ENCODE results near the gene BACH2.

BACH2 gene

DNA sequence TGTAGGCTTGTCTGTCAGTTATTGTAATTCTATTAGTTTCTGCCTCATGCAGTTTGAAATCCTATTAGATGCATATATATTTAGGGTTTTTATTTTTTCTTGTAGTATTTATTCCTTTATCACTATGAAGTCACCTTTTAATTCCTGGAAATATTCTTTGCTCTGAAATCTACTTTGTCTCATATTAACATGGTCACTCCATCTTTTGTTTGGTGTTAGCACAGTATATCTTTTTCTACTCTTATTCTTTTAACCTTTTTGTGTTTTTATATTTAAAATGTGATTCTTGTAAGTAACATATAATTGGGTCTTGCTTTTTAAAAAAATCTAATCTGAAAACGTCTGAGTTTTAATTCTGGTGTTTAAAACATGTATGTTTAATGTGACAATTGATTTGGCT lies 280.8 kb downstream of the BACH2 start:
- DNase-seq, result no peak

DNA sequence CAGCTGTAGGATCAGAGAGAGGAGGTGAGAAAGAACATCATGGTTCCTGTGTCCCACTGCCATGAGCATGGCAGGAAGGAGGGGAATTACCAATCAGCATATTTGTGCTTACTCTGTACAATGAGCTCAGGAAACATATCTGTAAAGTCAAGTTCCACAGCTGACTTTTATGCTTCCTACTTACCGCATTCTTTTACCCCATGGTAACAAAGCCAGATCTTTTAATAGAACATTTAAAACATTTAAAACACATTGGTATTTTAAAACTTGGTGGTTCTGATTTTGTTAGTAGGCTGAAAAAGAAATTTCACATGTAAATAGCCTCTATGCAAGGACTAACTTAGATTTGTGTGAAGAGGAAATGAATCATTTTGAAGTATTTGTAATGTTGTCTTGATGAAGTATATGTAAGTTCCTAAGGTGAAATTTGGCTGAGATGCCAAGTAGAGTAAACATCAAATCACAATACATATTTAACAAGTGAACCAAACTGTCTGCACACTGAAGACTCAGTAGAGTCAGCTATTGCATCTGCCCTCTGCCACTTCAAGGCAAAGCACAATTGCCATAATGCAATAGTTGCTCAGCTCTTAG lies 287.6 kb downstream of the BACH2 start:
- peak; percentile 75 for DNase-seq

DNA sequence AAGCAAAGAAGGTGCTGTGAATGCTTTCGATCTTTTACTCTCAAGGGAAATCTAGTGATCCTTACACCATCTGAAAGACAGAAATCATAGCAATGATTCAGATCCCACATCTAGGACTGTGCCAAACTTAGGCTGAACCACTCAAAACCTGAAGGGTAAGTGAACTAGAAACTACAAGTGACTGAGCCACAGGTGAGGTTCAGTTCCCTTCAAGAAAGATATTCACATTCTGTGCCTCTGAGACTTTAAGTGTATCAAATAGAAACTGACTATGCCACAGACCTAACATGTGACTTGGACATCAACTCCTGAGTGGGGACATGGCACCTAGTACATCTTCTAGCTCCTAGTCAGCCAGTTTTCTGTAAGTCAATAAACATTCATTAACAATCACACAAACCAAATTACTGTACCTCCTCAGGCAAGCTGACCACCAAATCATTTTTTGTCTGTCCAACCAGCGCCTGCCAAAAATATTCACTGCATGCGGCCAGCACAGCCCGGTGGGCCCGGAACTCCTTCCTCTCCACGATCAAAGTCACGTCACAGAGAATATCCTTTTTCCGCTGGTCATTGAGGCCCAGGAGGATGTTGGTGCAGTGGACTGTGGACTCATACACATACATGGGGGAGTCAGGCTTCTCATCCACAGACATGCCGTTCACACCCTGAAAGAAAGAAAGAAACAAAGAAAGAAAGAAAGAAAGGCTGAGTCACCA lies 288.3 kb downstream of the BACH2 start:
- DNase-seq, result peak; percentile 87

DNA sequence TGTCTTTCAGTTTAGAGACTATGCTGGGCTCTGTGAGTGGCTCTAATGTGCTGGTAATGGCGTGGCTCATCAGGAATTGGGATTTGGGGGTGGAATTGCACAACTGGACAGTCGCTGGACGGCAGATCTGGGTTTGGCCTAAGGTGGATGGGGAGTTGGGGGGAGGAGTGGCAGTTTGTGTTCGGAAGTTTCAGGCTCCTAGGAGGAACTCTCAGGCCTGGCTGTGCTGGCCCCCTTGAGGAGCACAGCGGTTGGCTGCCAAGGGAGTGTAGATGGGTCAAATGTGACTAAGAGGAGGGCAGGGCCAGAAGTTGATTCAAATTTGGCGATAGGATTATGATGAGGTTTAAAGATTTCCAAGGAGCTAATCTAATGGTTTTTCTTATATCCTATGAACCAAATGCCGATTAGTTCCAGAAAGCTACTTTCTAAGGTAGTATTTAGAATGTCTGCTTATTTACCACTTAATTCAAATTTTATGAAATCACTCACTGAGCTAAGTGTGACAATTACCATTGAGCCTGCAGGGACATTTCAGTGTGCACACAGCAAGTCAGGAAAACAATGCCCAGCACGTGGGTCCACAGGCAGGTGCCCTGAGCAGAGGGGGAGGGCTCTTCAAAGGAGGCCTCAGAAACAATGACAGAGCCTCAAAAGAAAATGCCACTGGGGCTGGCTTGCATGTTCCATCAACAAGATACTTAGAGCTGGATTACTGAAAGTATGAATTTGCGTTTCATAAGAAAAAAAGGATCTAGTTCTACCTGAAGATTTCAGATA lies 291.4 kb downstream of the BACH2 start:
- DNase-seq, result no peak

DNA sequence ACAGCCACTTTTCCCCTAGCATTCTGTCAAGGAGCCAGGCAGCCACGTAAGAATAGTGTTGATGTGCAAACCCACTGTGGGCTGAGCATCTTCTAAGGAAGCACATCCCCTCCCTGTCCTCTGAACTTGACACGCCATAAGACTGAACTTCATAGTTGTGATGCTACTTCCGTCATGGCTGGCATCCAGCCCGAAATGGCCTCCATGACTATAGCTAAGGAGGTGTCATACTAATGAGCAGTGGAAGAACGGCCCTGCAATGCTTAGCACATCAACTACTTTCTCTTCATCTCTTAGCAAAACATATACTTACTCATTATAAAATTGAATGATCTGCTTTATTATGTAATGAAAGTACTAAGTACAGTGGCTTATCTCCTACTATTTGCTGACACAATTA lies 292.1 kb downstream of the BACH2 start:
- no peak for DNase-seq

DNA sequence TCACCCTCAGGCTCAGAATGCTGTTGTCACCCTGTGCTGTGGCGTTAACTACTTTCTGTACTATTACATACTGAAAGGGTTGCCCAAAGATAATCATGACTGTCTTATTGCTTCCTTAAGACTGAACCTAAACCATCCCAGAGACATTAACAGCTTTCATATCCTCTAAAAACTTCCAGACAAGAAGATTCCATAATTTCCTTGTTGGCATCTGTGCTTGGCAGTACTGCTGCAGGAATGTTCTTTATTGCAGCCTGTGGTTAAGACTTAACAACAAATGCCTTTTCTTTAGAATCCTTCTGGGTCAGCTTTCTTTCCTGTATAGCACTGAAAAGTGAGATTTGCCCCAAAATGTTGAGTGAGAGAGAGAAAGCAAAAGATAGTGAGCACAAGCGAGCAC lies 292.7 kb downstream of the BACH2 start:
- no peak for DNase-seq

DNA sequence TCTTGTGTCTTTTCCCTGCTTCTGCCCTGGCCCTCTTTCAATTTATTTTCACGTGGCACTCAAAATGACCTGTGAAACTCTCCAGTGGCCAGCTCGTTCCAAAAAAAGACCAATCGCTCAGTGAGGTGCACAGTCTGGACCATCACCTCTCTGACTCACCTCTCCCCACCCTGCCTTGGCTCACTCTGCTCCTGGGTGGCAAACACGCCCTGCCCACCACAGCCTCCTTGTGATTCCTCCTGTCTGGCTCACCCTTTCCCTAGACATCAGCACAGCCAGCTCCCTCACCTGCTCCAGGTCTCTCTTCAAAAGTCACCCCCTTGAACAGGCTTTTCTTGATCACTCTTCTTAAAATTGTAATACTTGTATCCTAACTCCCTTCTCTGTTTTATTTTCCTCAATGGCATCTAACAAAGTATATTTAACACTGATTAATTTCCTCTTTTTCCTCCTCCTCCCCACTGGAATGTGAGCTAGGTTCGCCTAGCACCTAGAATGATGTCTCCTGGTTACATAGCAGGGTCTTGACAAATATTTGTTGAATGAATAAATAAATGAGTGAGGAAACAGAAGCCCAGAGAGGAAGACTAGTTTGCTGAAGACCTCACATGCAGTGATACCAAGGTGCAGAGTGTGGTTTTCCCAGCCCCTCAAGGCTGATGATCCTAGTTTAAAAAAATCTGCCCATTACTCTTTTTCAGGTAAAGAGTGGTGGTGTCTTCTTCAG lies 293.4 kb downstream of the BACH2 start:
- DNase-seq, result no peak

DNA sequence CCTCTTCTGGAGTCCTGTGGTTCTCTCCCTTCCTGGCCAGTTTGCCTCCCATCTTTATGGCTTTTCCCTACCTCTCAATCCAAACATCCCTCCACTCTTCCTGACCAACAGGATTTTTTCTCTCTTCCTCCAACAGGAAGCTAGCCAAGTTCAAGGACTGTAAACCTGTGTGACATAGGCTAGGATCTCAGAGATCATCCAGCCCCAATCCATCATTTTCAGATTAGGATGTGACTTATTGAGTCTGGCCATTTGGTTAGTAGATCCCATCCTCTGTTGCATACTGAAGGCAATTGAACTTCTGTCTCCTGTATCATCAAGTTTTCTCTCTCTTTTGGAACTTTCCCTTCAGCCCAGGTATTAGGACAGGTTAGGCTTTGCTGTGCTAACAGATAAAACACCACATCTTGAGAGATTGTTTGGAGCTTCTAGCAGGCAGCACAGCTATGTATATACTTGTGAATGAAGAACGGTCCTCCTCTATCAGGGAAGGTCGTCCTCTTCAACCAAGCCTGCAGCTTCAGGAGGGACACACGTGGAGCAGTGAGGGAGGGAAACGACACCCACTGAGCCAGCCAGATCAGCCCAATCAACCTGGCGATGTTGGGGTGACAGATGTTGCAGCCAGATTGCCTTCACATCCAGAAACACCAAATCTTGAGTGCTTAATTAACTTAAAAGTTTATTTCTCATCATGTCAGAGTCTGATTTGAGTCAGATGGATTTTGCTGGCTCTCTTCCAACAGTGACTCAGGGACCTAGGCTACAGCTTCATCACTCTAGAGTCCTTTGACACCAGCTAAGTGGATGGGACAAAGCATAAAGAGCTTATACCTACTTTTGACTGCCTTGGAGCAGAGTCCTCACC lies 295.5 kb downstream of the BACH2 start:
- peak; percentile 76 for DNase-seq

DNA sequence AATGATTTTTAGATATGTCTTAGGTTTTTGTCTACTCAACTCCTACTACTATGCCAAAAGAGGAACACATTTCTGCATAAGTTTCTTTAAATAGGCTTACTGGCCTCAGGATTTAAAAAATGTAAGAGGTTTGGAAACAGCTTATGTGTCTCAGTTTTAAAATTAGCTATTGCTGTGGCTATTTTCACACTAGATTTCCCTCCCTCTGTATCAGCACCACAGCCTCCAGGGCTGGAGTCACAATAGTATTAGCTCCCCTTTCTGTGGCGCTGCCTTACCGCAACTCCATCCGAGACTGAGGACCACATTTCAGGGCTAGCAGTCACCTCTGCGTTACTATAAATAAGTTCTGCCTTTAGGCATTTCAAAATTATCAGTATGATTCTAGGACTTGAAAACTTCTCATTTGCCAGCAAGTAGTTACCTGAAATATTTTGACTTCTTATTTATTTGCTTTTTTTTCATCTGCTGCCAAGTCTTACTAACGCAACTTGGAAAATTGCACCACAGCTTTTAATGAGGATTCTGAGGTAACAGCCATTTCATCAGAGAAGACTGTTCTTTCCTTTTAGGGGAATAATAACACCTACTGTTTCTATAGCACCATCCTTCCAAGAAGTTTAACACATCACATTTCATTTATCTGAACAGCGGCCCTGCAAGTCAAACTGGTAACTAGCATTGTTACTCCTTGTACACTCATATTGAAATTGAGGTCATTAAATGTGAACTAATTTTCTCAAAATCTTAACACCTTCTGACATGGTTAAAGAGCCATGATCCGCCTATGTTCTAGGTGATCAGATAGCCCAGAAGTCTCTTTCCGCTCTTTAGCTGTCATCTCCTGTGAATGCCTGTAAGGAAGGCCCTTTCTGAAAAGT lies 296.5 kb downstream of the BACH2 start:
- DNase-seq, result peak; percentile 80

DNA sequence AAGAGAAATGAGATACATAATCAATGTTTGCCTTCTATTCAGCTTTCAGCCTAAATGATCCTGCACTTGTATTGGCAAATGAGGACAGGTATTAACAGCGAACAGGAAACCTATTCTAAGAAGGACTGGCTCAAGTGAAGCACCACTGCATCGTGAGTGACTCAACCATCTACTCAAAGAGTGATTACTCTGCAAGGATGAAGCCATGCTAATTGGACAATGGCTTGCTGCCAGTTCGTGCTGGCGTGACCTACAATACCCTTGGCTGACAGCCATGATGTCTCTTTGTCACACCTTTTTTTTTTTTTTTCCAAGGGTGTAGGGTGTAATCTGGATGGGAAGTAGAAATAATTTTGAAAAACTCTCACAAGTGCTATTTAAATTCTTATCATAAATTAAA lies 297.5 kb downstream of the BACH2 start:
- peak; percentile 82 for DNase-seq

DNA sequence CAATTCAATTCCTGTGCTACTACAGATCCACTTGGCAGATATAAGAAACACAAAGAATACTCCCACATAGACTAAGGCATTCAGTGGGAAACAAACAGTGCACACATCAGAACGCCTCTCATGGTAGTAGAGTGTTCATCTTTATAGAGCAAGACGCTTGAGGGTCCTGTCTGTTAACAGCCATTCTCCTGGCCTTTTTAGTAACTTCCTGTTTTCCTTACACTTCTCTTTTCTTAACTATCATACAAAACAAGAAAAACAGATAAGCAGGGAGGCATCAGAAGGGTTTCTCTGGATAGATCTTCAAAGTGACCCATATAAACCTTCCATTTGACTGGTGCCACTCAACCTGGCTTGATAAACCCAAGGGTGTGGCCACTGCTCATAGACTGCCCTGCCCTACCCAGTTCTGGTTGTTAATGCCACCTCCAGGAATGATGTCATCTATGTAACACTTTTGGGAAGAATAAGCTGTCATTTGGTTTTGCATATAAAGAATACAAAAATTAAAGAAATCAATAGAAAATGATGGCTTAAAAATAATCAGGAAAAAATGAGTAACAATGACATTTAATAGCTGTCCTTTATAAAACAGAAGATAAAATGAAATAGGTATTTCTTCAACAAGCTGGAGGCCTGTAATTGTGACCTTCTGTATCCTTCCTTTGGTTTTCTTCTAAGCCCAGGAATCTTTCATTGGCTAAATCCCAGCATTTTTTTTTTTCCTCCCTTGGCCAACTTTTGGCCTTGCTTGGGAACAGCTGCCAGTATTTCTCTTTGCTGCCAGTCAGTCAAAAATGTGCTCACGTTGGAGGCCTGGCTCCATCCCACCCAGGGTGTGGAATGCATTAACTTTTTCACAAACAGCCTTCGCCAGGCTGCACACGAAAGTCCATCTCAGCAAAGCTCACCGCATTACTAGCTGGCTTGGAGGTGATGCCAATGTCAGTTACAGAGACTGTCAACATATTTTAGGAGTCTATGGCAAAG lies 298.9 kb downstream of the BACH2 start:
- DNase-seq, result no peak

DNA sequence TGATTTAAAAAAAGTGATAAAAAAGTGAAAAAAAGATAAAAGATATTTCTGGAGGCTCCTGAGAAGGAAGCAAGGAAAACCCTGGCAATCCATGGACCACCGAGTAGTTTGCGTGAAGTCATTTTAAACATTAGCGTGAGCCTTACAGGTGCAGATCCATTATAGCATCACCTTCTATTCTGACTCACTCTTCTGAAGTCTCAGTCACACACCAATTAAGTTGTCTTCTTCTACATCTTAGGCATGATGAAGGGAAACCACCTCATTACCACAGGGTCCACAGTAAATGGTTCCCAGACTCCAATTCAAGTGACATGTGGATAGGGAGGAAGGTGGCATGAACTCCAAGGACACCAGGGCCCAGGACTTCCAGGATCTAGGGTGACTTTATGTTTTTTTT lies 303.2 kb downstream of the BACH2 start:
- DNase-seq, result no peak

DNA sequence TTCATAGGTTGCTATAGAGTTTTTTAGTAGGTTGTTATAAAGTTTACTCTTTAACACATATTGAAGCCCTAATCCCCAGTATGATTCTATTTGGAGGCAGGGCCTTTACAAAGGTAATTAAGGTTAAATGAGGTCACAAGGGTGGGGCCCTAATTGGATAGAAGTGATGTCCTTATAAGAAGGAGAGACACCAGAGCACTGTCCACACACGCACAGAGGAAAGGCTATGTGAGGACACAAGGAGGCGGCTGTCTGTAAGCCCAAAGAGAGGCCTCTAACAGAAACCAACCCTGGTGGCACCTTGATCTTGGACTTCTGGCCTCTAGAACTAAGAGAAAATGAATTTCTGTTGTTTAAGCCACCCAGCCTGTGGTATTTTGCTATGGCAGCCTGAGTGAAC lies 303.8 kb downstream of the BACH2 start:
- no peak for DNase-seq

DNA sequence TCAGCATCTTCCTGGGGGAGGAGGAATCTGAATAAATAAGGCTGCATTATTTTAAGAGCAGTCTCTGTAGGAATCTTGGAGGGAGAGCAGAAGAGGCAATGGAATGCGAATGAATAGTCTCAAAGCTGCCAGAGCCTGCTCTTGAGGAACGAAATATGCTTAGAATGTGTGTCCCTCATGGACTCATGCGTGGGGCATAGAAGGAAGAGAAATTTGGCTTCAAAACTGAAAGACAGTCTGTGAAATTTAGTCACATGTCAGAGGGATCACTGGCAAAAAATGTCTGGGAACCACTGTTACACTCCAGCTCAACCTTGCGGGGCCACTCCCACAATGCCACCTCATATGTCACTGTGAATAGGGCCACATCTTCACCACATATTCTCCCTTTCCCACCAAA lies 306.9 kb downstream of the BACH2 start:
- DNase-seq, result no peak

DNA sequence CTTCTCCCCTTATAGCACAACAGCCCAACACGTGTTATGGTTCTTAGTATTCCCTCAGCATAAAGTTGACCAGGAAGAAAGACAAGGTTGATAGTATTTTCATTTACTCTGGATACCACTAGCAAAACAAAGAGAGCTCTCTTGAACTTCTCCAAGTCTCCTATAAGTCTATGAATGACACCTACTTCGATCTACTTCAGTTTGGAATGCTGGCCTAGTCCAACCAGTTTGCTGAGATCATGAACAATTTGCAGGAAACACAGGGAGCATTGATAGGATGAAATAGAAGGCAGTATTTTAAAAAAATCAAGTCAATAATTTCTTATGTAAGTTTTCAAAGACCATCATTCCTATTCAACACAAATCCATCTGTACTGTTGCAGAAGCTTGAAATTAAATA lies 308.8 kb downstream of the BACH2 start:
- DNase-seq, result no peak

DNA sequence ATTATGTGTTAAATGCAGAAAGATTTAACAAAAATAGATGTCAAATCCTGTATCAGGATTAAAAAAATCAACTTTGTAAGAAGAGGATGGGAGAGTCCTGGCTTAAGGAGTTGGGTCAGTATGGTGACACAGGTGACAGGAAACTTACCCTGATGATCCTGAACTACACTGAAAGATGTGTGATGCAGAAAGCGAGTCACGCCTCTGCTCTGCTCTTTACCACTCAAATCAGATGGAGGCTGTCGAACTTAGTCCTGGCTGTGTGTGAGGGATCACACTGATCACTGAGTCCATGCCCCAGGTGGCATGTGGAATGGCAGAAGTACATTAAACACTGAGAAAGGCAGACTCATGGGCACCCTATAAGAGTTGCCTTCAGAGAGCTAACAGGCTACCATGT lies 309.5 kb downstream of the BACH2 start:
- DNase-seq, result peak; percentile 47

DNA sequence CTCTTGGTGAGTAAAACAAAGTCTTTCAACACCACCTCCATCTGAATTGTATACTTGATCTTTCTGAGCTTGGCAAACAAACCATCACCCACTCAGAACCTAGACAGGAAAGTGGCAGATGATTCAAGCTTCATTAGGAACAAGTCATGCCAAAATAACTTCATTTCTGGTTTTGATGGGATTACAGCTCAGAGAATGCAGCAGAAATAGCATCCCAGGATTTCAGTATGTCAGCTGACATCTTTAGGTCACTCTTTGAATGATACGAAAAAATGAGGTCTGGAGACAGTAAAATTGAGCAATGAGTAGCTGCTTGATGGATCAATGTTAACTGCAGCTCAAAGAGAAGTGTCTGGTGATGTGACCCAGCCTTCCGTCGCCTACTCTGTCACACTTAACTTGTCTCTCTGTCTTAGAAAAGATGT lies 310.0 kb downstream of the BACH2 start:
- no peak for DNase-seq

DNA sequence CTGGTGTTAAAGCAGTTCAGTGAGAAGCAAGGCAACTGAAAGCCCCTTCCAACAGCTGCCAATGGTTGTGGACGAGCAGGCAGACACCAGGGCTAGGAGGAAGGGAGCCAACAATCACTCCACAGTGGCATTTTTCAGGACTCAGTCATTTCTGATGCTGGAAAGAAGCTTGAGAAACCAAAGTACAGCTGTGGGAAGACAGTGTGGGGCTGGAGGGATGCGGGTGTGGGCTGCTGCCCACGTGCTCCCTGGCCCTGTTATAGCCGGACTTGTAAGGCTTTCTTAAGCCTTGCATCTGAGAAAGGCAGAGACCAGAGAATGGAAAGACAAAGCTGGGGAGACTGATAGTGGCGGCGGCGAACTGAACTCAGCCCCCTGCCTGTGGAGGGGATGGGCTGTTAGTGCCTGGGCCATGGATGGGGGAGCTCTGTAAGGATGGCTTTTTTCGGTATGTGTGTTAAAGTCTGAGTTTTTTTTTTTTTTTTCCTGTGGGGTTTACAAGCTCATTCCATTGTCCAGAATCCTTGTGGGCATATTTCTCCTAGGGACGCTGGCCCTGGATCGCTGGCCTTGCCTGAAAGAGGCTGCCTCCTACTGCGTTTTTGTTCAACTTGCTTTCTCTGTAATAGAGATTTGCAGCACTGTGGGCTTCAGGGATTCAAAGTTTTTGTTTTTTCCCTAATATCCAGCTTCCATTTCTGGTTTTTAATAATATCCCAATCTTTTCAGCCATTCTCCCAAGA lies 310.7 kb downstream of the BACH2 start:
- DNase-seq, result no peak
